Measurements from ENCODE around the gene TRIM4. TPM values are rescaled to one million over a fixed set of nuclear protein-coding genes. Genes with fewer than 3 reads are reported as not detected.
"Not testable (repeated sequence)": the region's sequence is repeated elsewhere in the genome, so short reads cannot be mapped to it uniquely, and the experiment has no call there.

Gene TRIM4
- polyA plus RNA-seq, 6 donors from 2014 or later = 12.6 to 39.2 (median 23.1) TPM

DNA sequence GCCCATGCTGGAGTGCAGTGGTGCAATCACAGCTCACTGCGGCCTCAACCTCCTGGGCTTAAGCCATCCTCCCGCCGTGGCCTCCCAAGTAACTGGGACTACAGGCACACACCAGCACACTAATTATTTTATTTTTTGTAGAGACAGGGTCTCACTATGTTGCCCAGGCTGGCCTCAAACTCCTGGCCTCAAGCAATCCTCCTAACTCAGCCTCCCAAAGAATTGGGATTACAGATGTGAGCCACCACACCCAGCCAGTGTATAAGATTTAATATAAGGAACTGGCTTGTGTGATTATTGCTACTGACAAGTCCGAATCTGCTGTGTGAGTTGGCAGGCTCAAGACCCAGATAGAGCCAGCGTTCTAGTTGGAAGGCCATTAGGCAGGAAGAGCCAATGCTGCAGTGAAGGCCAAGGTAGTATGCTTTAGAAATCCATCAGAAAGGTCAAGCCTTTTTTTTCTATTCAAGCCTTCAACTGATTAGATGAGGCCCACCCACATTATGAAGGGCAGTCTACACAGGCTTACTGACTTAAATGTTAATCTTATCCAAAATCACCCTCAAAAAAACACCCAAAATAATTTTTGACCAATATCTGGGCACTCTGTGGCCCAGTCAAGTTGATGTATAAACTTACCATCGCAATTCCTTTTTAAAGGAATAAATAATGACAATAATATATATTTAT, 19.4 kb downstream of the TRIM4 start:
- Mint-ChIP-seq H3K9me3 (peaks cover 0 to 4% (median 0%) of the 10 kb centered on the region in 7 donors), H3K27ac (no peak overlapping the region), H3K4me3 (no peak overlapping the region), H3K27me3 (no peaks in the 10 kb centered on the region), H3K4me1 (peaks cover 6 to 13% (median 10%) of the 10 kb centered on the region in 3 donors), H3K36me3 (peaks cover 25 to 41% of the 10 kb centered on the region in 2 donors)
- DNase-seq (no peak), ATAC-seq (ENCODE audit: low read depth in 2 of 2) (no peak)

GRCh38 chr7:99898836-99899235, 20.5 kb downstream of the TRIM4 start:
- DNase-seq = no peak
- Mint-ChIP-seq H3K27ac (no peak overlapping the region), H3K27me3 (no peaks in the 10 kb centered on the region), H3K4me1 (peaks cover 6 to 13% (median 10%) of the 10 kb centered on the region in 3 donors), H3K36me3 (peaks cover 25 to 39% of the 10 kb centered on the region in 2 donors), H3K9me3 (peaks cover 0 to 4% (median 0%) of the 10 kb centered on the region in 7 donors), H3K4me3 (no peak overlapping the region)
- ATAC-seq (ENCODE audit: low read depth in 2 of 2) = no peak

- ATAC-seq (ENCODE audit: low read depth in 2 of 2) = no peak
Measured at GRCh38 chr7:99898023-99898357, 21.3 kb downstream of the TRIM4 start.

DNA sequence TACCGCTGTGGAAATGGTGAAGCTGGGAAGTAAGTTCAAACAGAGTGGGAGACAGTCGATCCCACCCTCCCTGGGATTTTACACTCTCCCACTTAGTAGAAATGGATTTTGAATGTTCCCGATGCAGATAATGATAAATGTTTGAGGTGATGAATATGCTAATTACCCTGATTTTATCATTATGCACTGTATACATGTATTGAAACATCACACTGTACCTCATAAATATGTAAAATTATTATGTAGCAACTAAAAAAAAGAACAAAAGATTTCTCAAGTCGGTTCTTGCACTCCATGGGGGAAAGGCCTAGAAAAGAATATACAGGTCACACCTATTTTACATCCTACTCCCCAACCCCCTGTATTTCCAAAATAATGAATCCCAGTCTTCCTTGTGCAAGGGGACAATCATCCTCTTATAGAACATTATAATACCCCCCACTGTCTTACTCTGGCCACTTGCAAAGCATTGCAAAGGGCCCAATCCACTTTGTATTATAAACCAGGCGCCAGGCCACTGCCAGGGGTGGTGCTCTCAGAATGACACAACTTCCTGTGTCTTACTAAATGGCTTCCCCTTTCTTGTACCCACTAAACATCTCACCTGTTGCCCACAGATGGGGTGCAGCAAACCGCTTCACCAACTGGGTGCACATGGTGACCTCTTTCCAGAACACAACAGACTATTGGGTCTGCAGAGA, 21.9 kb downstream of the TRIM4 start:
- peaks cover 26 to 28% of the 10 kb centered on the region in 2 donors for H3K36me3 Mint-ChIP-seq

More at GRCh38 chr7:99898023-99898357, 21.3 kb downstream of the TRIM4 start:
- Mint-ChIP-seq H3K27me3 (no peaks in the 10 kb centered on the region), H3K9me3 (peaks cover 0 to 4% (median 0%) of the 10 kb centered on the region in 7 donors), H3K4me1 (peaks cover 10 to 13% (median 11%) of the 10 kb centered on the region in 3 donors), H3K27ac (peak overlapping the region in 1 of 6 donors; percentile 63), H3K36me3 (peaks cover 27 to 31% of the 10 kb centered on the region in 2 donors), H3K4me3 (no peak overlapping the region)
- no peak for DNase-seq

GRCh38 chr7:99894738-99895137, 24.6 kb downstream of the TRIM4 start:
- Mint-ChIP-seq H3K4me1 (peaks cover 8 to 11% (median 10%) of the 10 kb centered on the region in 3 donors), H3K27me3 (no peaks in the 10 kb centered on the region), H3K36me3 (peaks cover 26 to 34% of the 10 kb centered on the region in 2 donors), H3K9me3 (peaks cover 0 to 9% (median 3%) of the 10 kb centered on the region in 7 donors), H3K27ac (peak overlapping the region in 1 of 6 donors; percentile 0), H3K4me3 (no peak overlapping the region)
- ATAC-seq (ENCODE audit: low read depth in 2 of 2) (no peak), DNase-seq (no peak)

More for the DNA sequence above, 21.9 kb downstream of the TRIM4 start:
- H3K9me3 Mint-ChIP-seq = peaks cover 0 to 4% (median 0%) of the 10 kb centered on the region in 7 donors
- H3K27me3 Mint-ChIP-seq = no peaks in the 10 kb centered on the region
- DNase-seq (no peak), ATAC-seq (ENCODE audit: low read depth in 2 of 2) (no peak)
- peak overlapping the region in 1 of 6 donors; percentile 63 for H3K27ac Mint-ChIP-seq
- peaks cover 9 to 11% (median 10%) of the 10 kb centered on the region in 3 donors for H3K4me1 Mint-ChIP-seq
- H3K4me3 Mint-ChIP-seq = no peak overlapping the region

DNA sequence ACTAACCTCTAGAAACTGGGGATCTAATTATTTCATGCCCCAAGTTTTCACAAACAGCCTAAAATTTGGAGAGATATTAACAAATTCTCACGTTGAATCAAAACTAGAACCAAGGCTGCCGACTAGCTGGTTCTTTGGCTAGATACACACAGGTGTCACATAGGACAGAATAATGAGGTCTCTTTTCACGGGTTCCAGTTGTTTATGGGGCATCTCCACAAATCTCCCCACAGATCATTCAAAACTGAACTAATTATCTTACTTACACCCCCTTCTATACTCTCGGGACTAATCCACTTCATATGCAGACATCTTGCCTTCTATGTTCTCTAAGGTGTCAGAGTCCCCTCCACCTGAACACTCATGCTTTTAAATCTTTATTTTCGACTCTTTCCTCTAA, 26.1 kb downstream of the TRIM4 start:
- Mint-ChIP-seq H3K4me1 (peaks cover 8 to 11% (median 8%) of the 10 kb centered on the region in 3 donors), H3K36me3 (peaks cover 35 to 38% of the 10 kb centered on the region in 2 donors), H3K27ac (no peak overlapping the region), H3K9me3 (peaks cover 0 to 14% (median 4%) of the 10 kb centered on the region in 7 donors), H3K27me3 (no peaks in the 10 kb centered on the region), H3K4me3 (no peak overlapping the region)
- no peak for ATAC-seq (ENCODE audit: low read depth in 2 of 2)
- DNase-seq = no peak

- not testable (repeated sequence) for DNase-seq; H3K27ac Mint-ChIP-seq; H3K27me3 Mint-ChIP-seq; ATAC-seq (ENCODE audit: low read depth in 2 of 2); H3K4me3 Mint-ChIP-seq; H3K4me1 Mint-ChIP-seq
- Mint-ChIP-seq H3K36me3 (peaks cover 35 to 38% of the 10 kb centered on the region in 2 donors), H3K9me3 (peaks cover 0 to 11% (median 5%) of the 10 kb centered on the region in 7 donors)
Measured at GRCh38 chr7:99890348-99890747, 29.0 kb downstream of the TRIM4 start.

- not testable (repeated sequence) for DNase-seq; ATAC-seq (ENCODE audit: low read depth in 2 of 2); H3K4me1 Mint-ChIP-seq; H3K27ac Mint-ChIP-seq; H3K4me3 Mint-ChIP-seq; H3K27me3 Mint-ChIP-seq
- peaks cover 0 to 21% (median 6%) of the 10 kb centered on the region in 7 donors for H3K9me3 Mint-ChIP-seq
- peaks cover 45 to 46% of the 10 kb centered on the region in 2 donors for H3K36me3 Mint-ChIP-seq
Measured at GRCh38 chr7:99888366-99888765, 31.0 kb downstream of the TRIM4 start.

GRCh38 chr7:99881370-99881769, 38.0 kb downstream of the TRIM4 start:
- ATAC-seq (ENCODE audit: low read depth in 2 of 2) (no peak), DNase-seq (no peak)
- Mint-ChIP-seq H3K27ac (no peak overlapping the region), H3K36me3 (peaks cover 10 to 24% of the 10 kb centered on the region in 2 donors), H3K9me3 (peaks cover 0 to 10% (median 1%) of the 10 kb centered on the region in 7 donors), H3K4me3 (no peak overlapping the region), H3K4me1 (peaks cover 0 to 8% (median 7%) of the 10 kb centered on the region in 3 donors), H3K27me3 (no peaks in the 10 kb centered on the region)

GRCh38 chr7:99876933-99877332, 42.4 kb downstream of the TRIM4 start, which contains the start of gene OR2AE1:
Gene OR2AE1, minus strand, starts transcription at chr7:99877033. Its CDS starts 0 bp downstream, at chr7:99877033.
- Mint-ChIP-seq H3K36me3 (peaks cover 0 to 12% of the 10 kb centered on the region in 2 donors), H3K4me3 (no peak within 1 kb of the TSS), H3K27ac (no peak within 1 kb of the TSS), H3K9me3 (peaks cover 0 to 3% (median 0%) of the 10 kb centered on the region in 7 donors), H3K27me3 (no peaks in the 10 kb centered on the region), H3K4me1 (peaks cover 0 to 4% (median 0%) of the 10 kb centered on the region in 3 donors)
- DNase-seq (no peak), ATAC-seq (ENCODE audit: low read depth in 2 of 2) (no peak)

DNA sequence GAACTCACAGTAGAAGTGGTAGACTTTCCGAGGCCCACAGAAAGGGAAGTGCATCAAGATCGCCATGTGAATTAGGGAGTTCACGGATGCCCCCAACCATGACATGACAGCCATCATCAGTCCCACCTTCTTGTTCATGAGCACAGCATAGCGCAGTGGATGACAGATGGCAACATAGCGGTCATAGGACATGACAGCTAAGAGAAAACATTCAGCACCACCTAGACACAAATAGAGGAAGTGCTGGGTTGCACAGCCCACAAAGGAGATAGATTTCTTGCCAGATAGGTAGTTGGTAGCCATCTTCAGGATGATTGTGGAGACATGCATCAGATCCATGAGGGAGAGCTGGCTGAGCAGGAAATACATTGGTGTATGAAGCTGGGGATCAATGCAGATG, 42.8 kb downstream of the TRIM4 start:
- DNase-seq (no peak), ATAC-seq (ENCODE audit: low read depth in 2 of 2) (no peak)
- Mint-ChIP-seq H3K36me3 (peaks cover 0 to 12% of the 10 kb centered on the region in 2 donors), H3K27me3 (peaks cover 0 to 1% (median 0%) of the 10 kb centered on the region in 3 donors), H3K27ac (no peak overlapping the region), H3K9me3 (peaks cover 0 to 3% (median 0%) of the 10 kb centered on the region in 7 donors), H3K4me3 (no peak overlapping the region), H3K4me1 (peaks cover 0 to 4% (median 0%) of the 10 kb centered on the region in 3 donors)

DNA sequence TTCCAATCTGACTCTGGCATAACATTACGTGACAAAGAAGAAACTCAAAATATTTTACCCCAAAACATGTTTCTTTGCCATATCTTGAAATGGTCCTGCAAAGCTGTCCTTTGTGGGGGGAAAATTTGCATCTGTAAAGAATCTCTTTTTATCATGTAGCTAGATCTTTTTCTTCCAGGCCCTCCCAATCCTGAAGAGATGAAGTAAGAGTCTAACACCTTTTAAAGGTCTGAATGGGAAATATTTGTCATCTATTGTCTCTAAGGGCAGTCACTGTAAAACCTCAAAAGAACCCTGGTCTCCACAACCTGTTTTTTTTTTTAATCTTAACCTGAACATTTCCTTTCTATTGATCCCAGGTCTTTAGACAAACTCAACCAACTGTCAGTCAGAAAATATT, 51.1 kb downstream of the TRIM4 start:
- peaks cover 4 to 51% (median 28%) of the 10 kb centered on the region in 7 donors for H3K9me3 Mint-ChIP-seq
- peaks cover 12 to 13% of the 10 kb centered on the region in 2 donors for H3K36me3 Mint-ChIP-seq
- H3K4me1 Mint-ChIP-seq = no peaks in the 10 kb centered on the region
- H3K27ac Mint-ChIP-seq = no peak overlapping the region
- H3K27me3 Mint-ChIP-seq = peaks cover 21 to 45% (median 34%) of the 10 kb centered on the region in 3 donors
- ATAC-seq (ENCODE audit: low read depth in 2 of 2) = no peak
- DNase-seq = no peak
- H3K4me3 Mint-ChIP-seq = no peak overlapping the region

DNA sequence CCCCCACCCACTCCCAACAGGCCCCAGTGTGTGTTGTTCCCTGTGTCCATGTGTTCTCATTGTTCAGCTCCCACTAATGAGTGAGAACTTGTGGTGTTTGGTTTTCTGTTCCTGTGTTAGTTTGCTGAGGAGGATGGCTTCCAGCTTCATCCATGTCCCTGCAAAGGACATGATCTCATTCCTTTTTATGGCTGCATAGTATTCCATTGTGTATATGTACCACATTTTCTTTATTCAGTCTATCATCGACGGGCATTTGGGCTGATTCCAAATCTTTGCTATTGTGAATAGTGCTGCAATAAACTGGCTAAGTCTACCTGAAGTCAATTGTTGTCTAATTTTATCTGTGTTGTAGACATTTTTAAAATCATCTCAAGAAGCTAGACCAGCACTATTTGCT, 51.9 kb downstream of the TRIM4 start:
- Mint-ChIP-seq H3K36me3 (peaks cover 8 to 12% of the 10 kb centered on the region in 2 donors), H3K9me3 (peaks cover 4 to 58% (median 34%) of the 10 kb centered on the region in 7 donors), H3K27me3 (peaks cover 28 to 50% (median 38%) of the 10 kb centered on the region in 3 donors)
- H3K4me3 Mint-ChIP-seq; DNase-seq; H3K27ac Mint-ChIP-seq; H3K4me1 Mint-ChIP-seq; ATAC-seq (ENCODE audit: low read depth in 2 of 2): not testable (repeated sequence)
